Keratinocyte (primary cell): Measurements from ENCODE around the gene TSPYL1. TPM values are rescaled to one million over a fixed set of nuclear protein-coding genes. Genes with fewer than 3 reads are reported as not detected.

Experiments
- DNase-seq: peaks from one replicate; pipeline ENCODE4 v3.0.0-alpha.2; 2011; ENCODE audit warnings: low read depth, missing footprints, low spot score
- FAIRE-seq: peaks from 2 replicates; lab custom pipeline; 2011; peaks lifted over from hg19 to GRCh38; lab: Jason Lieb, UNC
- H2AFZ ChIP-seq: 2 replicates; pipeline ENCODE4 v1.6.0; 2012; ENCODE audit warnings: low read length, control low read depth, inconsistent platforms; ENCODE audit not compliant: control insufficient read depth
- H3K27ac ChIP-seq: 2 replicates; pipeline ENCODE4 v1.5.1; 2011; ENCODE audit warnings: low read length; ENCODE audit not compliant: control insufficient read depth, insufficient read depth
- H3K27me3 ChIP-seq: 3 replicates; pipeline ENCODE4 v1.6.0; 2011; ENCODE audit warnings: low read length; ENCODE audit not compliant: control insufficient read depth, insufficient read depth; ENCODE audit errors: extremely low read depth
- H3K36me3 ChIP-seq, 2 experiments: 2 replicates in 1 of 2; 3 replicates in 1 of 2; pipeline ENCODE4 v1.5.1; 2011; ENCODE audit warnings: low read length in 2 of 2, mild to moderate bottlenecking in 1 of 2; ENCODE audit not compliant: control insufficient read depth in 2 of 2, insufficient read depth in 2 of 2; ENCODE audit errors: extremely low read depth in 1 of 2
- H3K4me1 ChIP-seq: 3 replicates; pipeline ENCODE4 v1.5.1; 2011; ENCODE audit warnings: low read length; ENCODE audit not compliant: control insufficient read depth, insufficient read depth; ENCODE audit errors: extremely low read depth
- H3K4me2 ChIP-seq: 3 replicates; pipeline ENCODE4 v1.6.0; 2011; ENCODE audit warnings: low read depth, low read length; ENCODE audit not compliant: control insufficient read depth, insufficient read depth; ENCODE audit errors: extremely low read depth
- H3K4me3 ChIP-seq, 3 experiments: fragments of 200-600 bp in 1 of 3; sonication (generic) in 1 of 3; 2 replicates in 2 of 3; 3 replicates in 1 of 3; pipeline ENCODE4 v1.5.1; 2011 to 2016; ENCODE audit warnings: low read length in 3 of 3, mild to moderate bottlenecking in 3 of 3, control low read depth in 2 of 3, inconsistent platforms in 1 of 3, low read depth in 1 of 3, mixed read lengths in 1 of 3, mixed run types in 1 of 3, moderate library complexity in 1 of 3; ENCODE audit not compliant: control insufficient read depth in 2 of 3, insufficient read depth in 2 of 3; ENCODE audit errors: extremely low read depth in 1 of 3
- H3K79me2 ChIP-seq: 2 replicates; pipeline ENCODE4 v1.6.0; 2012; ENCODE audit warnings: low read length; ENCODE audit not compliant: control insufficient read depth, insufficient read depth
- H3K9ac ChIP-seq: 3 replicates; pipeline ENCODE4 v1.6.0; 2011; ENCODE audit warnings: low read length; ENCODE audit not compliant: control insufficient read depth, insufficient read depth; ENCODE audit errors: extremely low read depth
- H3K9me1 ChIP-seq: 3 replicates; pipeline ENCODE4 v1.6.0; 2011; ENCODE audit warnings: low read length; ENCODE audit not compliant: control insufficient read depth, insufficient read depth; ENCODE audit errors: extremely low read depth
- H3K9me3 ChIP-seq: 2 replicates; pipeline ENCODE4 v1.5.1; 2012; ENCODE audit warnings: low read depth, low read length; ENCODE audit not compliant: control insufficient read depth
- H4K20me1 ChIP-seq: 3 replicates; pipeline ENCODE4 v1.6.0; 2011; ENCODE audit warnings: low read length; ENCODE audit not compliant: control insufficient read depth, insufficient read depth; ENCODE audit errors: extremely low read depth
- CTCF ChIP-seq, 3 experiments: IDR thresholded peaks in 1 of 3; conservative IDR thresholded peaks in 1 of 3; optimal IDR thresholded peaks in 1 of 3; 2 replicates in 2 of 3; 3 replicates in 1 of 3; pipeline versions ENCODE3 to v1.5.1; 2011; ENCODE audit warnings: low read length in 3 of 3, mild to moderate bottlenecking in 3 of 3, moderate library complexity in 2 of 3, control low read depth in 1 of 3, inconsistent platforms in 1 of 3; ENCODE audit not compliant: insufficient read depth in 2 of 3; ENCODE audit errors: extremely low read depth in 1 of 3
- EZH2 ChIP-seq: IDR thresholded peaks from one replicate; pipeline ENCODE4 v1.6.1; 2012; ENCODE audit warnings: inconsistent platforms, mild to moderate bottlenecking, low read length, moderate library complexity
- dilution Hi-C: fragments of 300-500 bp; cut with MboI; formaldehyde crosslinking; loops from one replicate; pipeline ENCODE4 v1.7.0; 2020; ENCODE audit warnings: low sequenced_read_pairs; ENCODE audit not compliant: extremely low pct_ligation_motif_present
- polyA plus RNA-seq, 5 experiments: library from polyadenylated mRNA; depleted of rRNA in 3 of 5; stranded (reverse) in 3 of 5; stranded (forward) in 1 of 5; unstranded in 1 of 5; fragments of >200 nt; gene quantifications; 1 replicate in 1 of 5; 2 replicates in 3 of 5; 3 replicates in 1 of 5; pipeline versions ENCODE4 v1.2.1 to v1.2.3, GENCODE V29; 2011 to 2012; ENCODE audit warnings: missing spikeins in 2 of 5, low read depth in 1 of 5, low replicate concordance in 1 of 5

TSPYL1 gene
- polyA plus RNA-seq, 1 donor (not counting 4 experiments of a cell fraction or from before 2014, with no cell fraction given) = 75.6 TPM

GRCh38 chr6:116255246-116255800 lies 24.4 kb downstream of the TSPYL1 start:
- Histone ChIP-seq H3K4me2 (peak overlapping the region; percentile 87), H3K9ac (peak overlapping the region; percentile 85), H3K4me3 (peak overlapping the region in 1 of 3 experiments; percentile 84), H3K36me3 (peaks cover 0 to 17% of the 10 kb centered on the region in 2 experiments), H2AFZ (peak overlapping the region; percentile 5), H3K9me3 (no peaks in the 10 kb centered on the region), H3K9me1 (peaks cover 4% of the 10 kb centered on the region), H3K4me1 (peaks cover 33% of the 10 kb centered on the region), H3K27ac (no peak overlapping the region), H3K79me2 (peaks cover 36% of the 10 kb centered on the region), H4K20me1 (peaks cover 3% of the 10 kb centered on the region), H3K27me3 (no peaks in the 10 kb centered on the region)
- TF ChIP-seq CTCF (optimal IDR thresholded peaks at IDR 0.05 in 1 of 3, IDR thresholded peaks at IDR 0.05 in 1 of 3, conservative IDR thresholded peaks at IDR 0.05 in 1 of 3; ENCODE audit: extremely low read depth in 1 of 3, insufficient read depth in 2 of 3, low read length in 3 of 3) = no peak
- TF ChIP-seq EZH2 = no peak
- no peak for DNase-seq
- FAIRE-seq = no peak
- dilution Hi-C loops = no loop called here

DNA sequence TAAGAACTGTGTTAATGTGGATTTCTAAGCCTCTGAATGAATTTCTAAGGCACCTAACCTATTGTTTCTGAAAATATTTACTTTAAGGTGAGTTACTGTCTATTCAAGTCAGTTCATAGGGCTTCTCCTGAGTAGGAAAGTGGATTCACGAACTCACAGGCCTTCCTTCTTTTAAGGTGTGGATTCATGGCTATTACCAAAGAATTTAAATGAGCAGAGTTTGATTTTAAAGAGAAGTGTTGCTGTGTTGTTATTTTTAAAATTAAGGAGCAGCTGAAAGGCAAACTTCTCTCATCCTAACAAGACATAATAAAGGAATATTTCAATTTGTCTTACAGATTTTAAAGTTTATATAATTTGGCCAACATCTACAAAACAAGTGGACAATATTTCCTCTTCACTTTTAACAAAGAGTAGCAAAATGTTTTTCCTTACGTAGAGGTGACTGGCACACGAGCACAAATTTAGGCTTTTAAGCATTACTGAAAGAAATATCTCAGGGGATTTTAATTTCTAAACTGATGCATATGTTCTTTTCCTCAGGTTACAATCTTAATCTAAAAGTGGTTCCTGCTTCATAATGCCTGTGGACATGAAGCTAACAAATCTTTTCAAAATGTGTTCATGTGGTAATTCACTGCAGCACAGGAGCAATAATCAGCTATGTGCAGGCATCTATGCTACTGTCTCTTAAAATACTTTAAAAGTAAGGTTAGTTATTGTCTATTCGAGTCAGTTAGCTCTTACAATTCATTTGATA lies 25.3 kb downstream of the TSPYL1 start:
- Histone ChIP-seq H2AFZ (peak overlapping the region; percentile 79), H3K4me3 (peak overlapping the region; percentile 61 to 89 (median 84)), H3K9me3 (no peaks in the 10 kb centered on the region), H3K36me3 (peaks cover 0 to 17% of the 10 kb centered on the region in 2 experiments), H3K9me1 (peaks cover 4% of the 10 kb centered on the region), H3K79me2 (peaks cover 40% of the 10 kb centered on the region), H3K27me3 (no peaks in the 10 kb centered on the region), H4K20me1 (peaks cover 3% of the 10 kb centered on the region), H3K9ac (peak overlapping the region; percentile 85), H3K27ac (peak overlapping the region; percentile 93), H3K4me2 (peak overlapping the region; percentile 87), H3K4me1 (peaks cover 37% of the 10 kb centered on the region)
- DNase-seq = no peak
- TF ChIP-seq CTCF (optimal IDR thresholded peaks at IDR 0.05 in 1 of 3, IDR thresholded peaks at IDR 0.05 in 1 of 3, conservative IDR thresholded peaks at IDR 0.05 in 1 of 3; ENCODE audit: extremely low read depth in 1 of 3, insufficient read depth in 2 of 3, low read length in 3 of 3) (no peak), EZH2 (no peak)
- no peak for FAIRE-seq
- dilution Hi-C loops = no loop called here
